Lung (tissue), 12 donors: Measurements from ENCODE around the gene ZNF516. TPM values are rescaled to one million over a fixed set of nuclear protein-coding genes. Genes with fewer than 3 reads are reported as not detected.

Source experiments
- ATAC-seq: fragments of 200-7000 bp; cut with Tn5 transposase; one replicate; pipeline ENCODE4 v1.9.1; 2020; ENCODE audit warnings: moderate number of reproducible peaks; ENCODE audit not compliant: insufficient read depth, low FRiP score
- DNase-seq, 3 donors: peaks; one replicate each; pipeline ENCODE4 v3.0.0-alpha.2; 2013 to 2017
- H3K27ac ChIP-seq, 2 donors: one replicate each; pipeline ENCODE4 v1.5.1; 2013; ENCODE audit warnings: mild to moderate bottlenecking in 2 of 2, moderate library complexity in 2 of 2, control low read depth in 1 of 2, inconsistent platforms in 1 of 2, low read depth in 1 of 2, low read length in 1 of 2
- H3K27me3 ChIP-seq, 3 donors: one replicate each; pipeline ENCODE4 v1.5.1; 2013; ENCODE audit warnings: low read length in 2 of 3; ENCODE audit not compliant: control insufficient read depth in 3 of 3, insufficient read depth in 3 of 3
- H3K36me3 ChIP-seq, 4 donors: one replicate each; pipeline ENCODE4 v1.5.1; 2013; ENCODE audit warnings: low read length in 4 of 4, mild to moderate bottlenecking in 1 of 4, moderate library complexity in 1 of 4; ENCODE audit not compliant: control insufficient read depth in 4 of 4, insufficient read depth in 4 of 4
- H3K4me1 ChIP-seq, 5 donors: one replicate each; pipeline ENCODE4 v1.5.1; 2013; ENCODE audit warnings: low read length in 5 of 5, mild to moderate bottlenecking in 2 of 5, moderate library complexity in 1 of 5; ENCODE audit not compliant: control insufficient read depth in 5 of 5, insufficient read depth in 5 of 5
- H3K4me3 ChIP-seq: one replicate; pipeline ENCODE4 v1.5.1; 2013; ENCODE audit warnings: mild to moderate bottlenecking, control low read depth, moderate library complexity
- H3K9ac ChIP-seq, 2 donors: one replicate each; pipeline ENCODE4 v1.5.1; 2013; ENCODE audit warnings: low read length in 2 of 2, control low read depth in 1 of 2; ENCODE audit not compliant: insufficient read depth in 1 of 2
- H3K9me3 ChIP-seq, 4 donors: one replicate each; pipeline ENCODE4 v1.5.1; 2013; ENCODE audit warnings: low read length in 3 of 4, mild to moderate bottlenecking in 1 of 4, moderate library complexity in 1 of 4; ENCODE audit not compliant: control insufficient read depth in 4 of 4, insufficient read depth in 3 of 4
- WGBS, 2 donors: extraction: QIAGEN DNeasy Blood & Tissue Kit; methylation state at CpG; one replicate each; pipeline ENCODE4 v1.1.7; 2013; 5-methylcytosine and 5-hydroxymethylcytosine counted together
- polyA plus RNA-seq, 2 donors: library from polyadenylated mRNA; stranded (reverse); fragments of 200-250 nt; gene quantifications; one replicate each; pipeline ENCODE4 v1.2.1, GENCODE V29; 2013
- total RNA-seq, 2 donors: library from RNA; depleted of rRNA in 1 of 2; stranded (reverse); fragments of >200 nt in 1 of 2; gene quantifications; one replicate each; pipeline ENCODE4 v1.2.1, GENCODE V29; 2014 to 2021
- TF ChIP-seq, protein P1 (sequence below): IDR thresholded peaks from 2 replicates; pipeline ENCODE4 v1.5.1; 2012; ENCODE audit warnings: mild to moderate bottlenecking; ENCODE audit errors: control extremely low read depth, extremely low read depth
- donor health status: control.
- donor health status: control.
- donor health status: Bipolar disorder and iron deficiency.
- donor health status: healthy.
- donor health status: DM: yes; HTN: yes; CAD: no.

Gene ZNF516
- total and polyA plus RNA-seq, 4 donors, result 7.7 to 45.4 (median 26.4) TPM

DNA sequence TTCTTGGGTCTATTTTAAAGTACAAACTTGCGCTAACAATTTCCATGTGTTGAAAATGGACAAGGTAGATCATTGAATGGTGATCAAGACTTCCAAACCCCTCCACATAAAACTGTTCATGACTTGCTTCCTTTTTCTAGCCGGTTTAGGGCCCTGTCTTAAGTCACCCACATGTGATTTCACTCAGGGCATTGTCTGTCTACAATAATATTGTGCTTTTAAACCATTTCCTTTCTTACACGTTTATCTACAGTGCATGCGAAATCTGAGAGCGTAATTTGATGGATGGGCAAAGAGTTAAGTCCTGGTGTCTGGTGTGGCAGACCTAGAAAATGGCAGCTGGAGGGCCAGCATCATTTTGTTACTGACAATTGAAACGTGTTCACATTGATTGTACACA, 2.0 kb upstream of the ZNF516 start:
- Histone ChIP-seq H3K27me3 (no peaks in the 10 kb centered on the region), H3K36me3 (no peaks in the 10 kb centered on the region), H3K27ac (no peak overlapping the region), H3K9ac (no peak overlapping the region), H3K4me3 (no peak overlapping the region), H3K9me3 (no peaks in the 10 kb centered on the region), H3K4me1 (peaks cover 0 to 9% (median 0%) of the 10 kb centered on the region in 5 donors)
- TF ChIP-seq, protein P1, sequence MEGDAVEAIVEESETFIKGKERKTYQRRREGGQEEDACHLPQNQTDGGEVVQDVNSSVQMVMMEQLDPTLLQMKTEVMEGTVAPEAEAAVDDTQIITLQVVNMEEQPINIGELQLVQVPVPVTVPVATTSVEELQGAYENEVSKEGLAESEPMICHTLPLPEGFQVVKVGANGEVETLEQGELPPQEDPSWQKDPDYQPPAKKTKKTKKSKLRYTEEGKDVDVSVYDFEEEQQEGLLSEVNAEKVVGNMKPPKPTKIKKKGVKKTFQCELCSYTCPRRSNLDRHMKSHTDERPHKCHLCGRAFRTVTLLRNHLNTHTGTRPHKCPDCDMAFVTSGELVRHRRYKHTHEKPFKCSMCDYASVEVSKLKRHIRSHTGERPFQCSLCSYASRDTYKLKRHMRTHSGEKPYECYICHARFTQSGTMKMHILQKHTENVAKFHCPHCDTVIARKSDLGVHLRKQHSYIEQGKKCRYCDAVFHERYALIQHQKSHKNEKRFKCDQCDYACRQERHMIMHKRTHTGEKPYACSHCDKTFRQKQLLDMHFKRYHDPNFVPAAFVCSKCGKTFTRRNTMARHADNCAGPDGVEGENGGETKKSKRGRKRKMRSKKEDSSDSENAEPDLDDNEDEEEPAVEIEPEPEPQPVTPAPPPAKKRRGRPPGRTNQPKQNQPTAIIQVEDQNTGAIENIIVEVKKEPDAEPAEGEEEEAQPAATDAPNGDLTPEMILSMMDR, result no peak
- WGBS, 2 donors, result 54 to 59% methylated on average over 6 of the region's 6 CpGs
- peak in 1 of 3 donors; percentile 40 for DNase-seq
- no peak for ATAC-seq

DNA sequence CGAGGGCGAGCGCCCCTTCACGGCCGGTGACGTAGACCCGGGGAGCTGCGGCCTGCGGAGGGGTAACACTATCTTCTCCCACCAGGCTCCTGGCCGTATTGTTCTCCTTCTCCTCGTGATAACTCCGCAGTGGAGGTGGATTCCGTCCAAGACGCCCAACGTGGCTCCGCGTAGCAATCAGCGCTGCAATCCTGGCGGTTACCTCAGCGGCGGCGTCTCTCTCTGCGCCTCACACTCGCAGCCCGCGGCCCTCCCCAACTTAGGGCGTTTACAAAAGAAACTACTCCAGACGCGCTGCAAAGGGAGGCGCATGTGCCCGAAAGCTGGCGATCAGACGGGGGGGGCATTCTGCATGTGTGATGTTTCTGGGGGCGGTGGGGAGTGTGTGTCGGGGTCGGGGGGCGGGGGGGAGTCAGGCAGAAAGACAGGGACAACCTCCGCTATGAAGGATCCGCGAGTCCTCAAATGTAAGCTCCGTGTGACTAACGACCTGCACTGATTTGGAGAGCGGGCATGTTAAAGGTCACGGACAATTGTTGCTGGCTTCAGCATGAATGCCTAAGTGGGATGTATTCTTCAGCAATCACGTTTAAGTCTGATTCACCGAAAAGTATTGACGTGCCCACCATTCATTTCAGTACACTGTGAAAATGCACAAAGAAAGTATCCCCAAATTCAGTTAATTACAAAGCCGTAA, 1.3 kb upstream of the ZNF516 start:
- no peaks in the 10 kb centered on the region for H3K9me3 ChIP-seq
- WGBS, 2 donors, result 21% methylated on average over 48 of the region's 48 CpGs
- DNase-seq (peak; percentile 56 to 82 (median 80)), ATAC-seq (no peak)
- H3K27ac ChIP-seq, result peak overlapping the region in 1 of 2 donors; percentile 78
- H3K36me3 ChIP-seq, result no peaks in the 10 kb centered on the region
- TF ChIP-seq, protein P1, result no peak
- H3K27me3 ChIP-seq, result no peaks in the 10 kb centered on the region
- H3K4me1 ChIP-seq, result peaks cover 0 to 11% (median 0%) of the 10 kb centered on the region in 5 donors
- no peak overlapping the region for H3K4me3 ChIP-seq
- H3K9ac ChIP-seq, result peak overlapping the region in 1 of 2 donors; percentile 89

DNA sequence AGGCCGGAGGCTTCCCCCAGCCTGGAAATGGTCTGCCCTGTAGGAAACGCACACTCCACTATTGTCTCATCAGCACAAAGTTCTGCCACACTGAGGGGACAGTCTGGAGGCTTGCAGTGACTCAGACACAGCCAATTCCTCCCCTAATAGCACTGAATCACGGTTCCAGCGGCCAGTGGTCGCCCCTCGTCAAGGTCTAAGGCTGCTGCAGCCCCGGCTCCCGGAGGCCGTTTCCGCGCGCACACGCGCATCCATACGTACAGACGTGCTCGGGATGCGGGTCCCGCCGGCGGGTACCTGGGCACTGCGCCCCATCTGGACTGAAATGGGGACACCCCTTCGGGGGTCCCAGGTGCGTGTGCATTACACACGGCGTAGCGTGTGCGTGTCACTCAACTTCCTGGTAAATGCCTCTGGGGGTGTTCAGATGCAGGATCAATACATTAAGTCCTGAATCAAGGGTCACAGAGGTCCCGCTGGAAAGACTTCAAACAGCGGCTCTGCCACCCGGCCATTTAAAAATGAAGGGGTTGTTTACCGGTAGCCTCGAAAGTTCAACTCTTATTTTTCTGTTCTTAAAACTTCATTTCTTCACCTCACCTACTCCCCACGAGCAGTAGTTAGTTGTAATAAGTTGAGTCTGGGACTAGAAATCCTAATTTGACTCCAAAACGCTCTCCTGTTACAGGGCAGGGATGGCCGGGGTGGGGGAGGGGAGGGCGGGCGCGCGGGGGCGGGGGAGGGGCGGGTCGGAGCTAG, 572 bp upstream of the ZNF516 start:
- DNase-seq (peak; percentile 69 to 74 (median 73)), ATAC-seq (peak; percentile 37)
- WGBS, 2 donors, result 0% methylated on average over 41 to 43 of the region's 43 CpGs
- peak overlapping the region; percentile 83 to 93 for H3K9ac ChIP-seq
- peaks cover 0 to 11% (median 0%) of the 10 kb centered on the region in 5 donors for H3K4me1 ChIP-seq
- H3K9me3 ChIP-seq, result no peaks in the 10 kb centered on the region
- TF ChIP-seq, protein P1, result no peak
- no peaks in the 10 kb centered on the region for H3K27me3 ChIP-seq
- H3K27ac ChIP-seq, result peak overlapping the region; percentile 40 to 64
- H3K36me3 ChIP-seq, result no peaks in the 10 kb centered on the region
- H3K4me3 ChIP-seq, result peak overlapping the region; percentile 45
